ENCODE results near the gene EMILIN1.

The EMILIN1 gene

GRCh38 chr2:27092696-27093429 is 14.4 kb downstream of the EMILIN1 start:
- Mint-ChIP-seq H3K9me3 (no peaks in the 10 kb centered on the region), H3K27ac (no peak overlapping the region), H3K4me3 (no peak overlapping the region), H3K36me3 (no peaks in the 10 kb centered on the region), H3K4me1 (peaks cover 16% of the 10 kb centered on the region), H3K27me3 (no peaks in the 10 kb centered on the region)
- no peak for ATAC-seq

- Mint-ChIP-seq H3K9me3 (no peaks in the 10 kb centered on the region), H3K27ac (no peak overlapping the region), H3K4me3 (no peak overlapping the region), H3K27me3 (no peaks in the 10 kb centered on the region), H3K36me3 (no peaks in the 10 kb centered on the region), H3K4me1 (peaks cover 19% of the 10 kb centered on the region)
- ATAC-seq = no peak
These were observed 15.3 kb downstream of the EMILIN1 start for GRCh38 chr2:27093430-27094352.

GRCh38 chr2:27094353-27094984 is 16.1 kb downstream of the EMILIN1 start:
- Mint-ChIP-seq H3K27ac (no peak overlapping the region), H3K36me3 (no peaks in the 10 kb centered on the region), H3K4me1 (peaks cover 21% of the 10 kb centered on the region), H3K9me3 (no peaks in the 10 kb centered on the region), H3K27me3 (no peaks in the 10 kb centered on the region), H3K4me3 (no peak overlapping the region)
- no peak for ATAC-seq

GRCh38 chr2:27095427-27095744 is 17.0 kb downstream of the EMILIN1 start:
- ATAC-seq = no peak
- Mint-ChIP-seq H3K9me3 (no peaks in the 10 kb centered on the region), H3K4me1 (peaks cover 21% of the 10 kb centered on the region), H3K27ac (peak overlapping the region; percentile 46), H3K36me3 (no peaks in the 10 kb centered on the region), H3K27me3 (no peaks in the 10 kb centered on the region), H3K4me3 (peak overlapping the region; percentile 73)

GRCh38 chr2:27095745-27096651 is 17.6 kb downstream of the EMILIN1 start:
- H3K27me3 Mint-ChIP-seq = no peaks in the 10 kb centered on the region
- peak overlapping the region; percentile 73 for H3K4me3 Mint-ChIP-seq
- H3K4me1 Mint-ChIP-seq = peaks cover 21% of the 10 kb centered on the region
- H3K9me3 Mint-ChIP-seq = no peaks in the 10 kb centered on the region
- peak overlapping the region; percentile 46 for H3K27ac Mint-ChIP-seq
- H3K36me3 Mint-ChIP-seq = no peaks in the 10 kb centered on the region
- ATAC-seq = peak; percentile 72

- no peak overlapping the region for H3K4me3 Mint-ChIP-seq
- no peaks in the 10 kb centered on the region for H3K36me3 Mint-ChIP-seq
- no peaks in the 10 kb centered on the region for H3K27me3 Mint-ChIP-seq
- ATAC-seq = no peak
- no peaks in the 10 kb centered on the region for H3K9me3 Mint-ChIP-seq
- H3K4me1 Mint-ChIP-seq = peaks cover 21% of the 10 kb centered on the region
- H3K27ac Mint-ChIP-seq = peak overlapping the region; percentile 46
These were observed 18.4 kb downstream of the EMILIN1 start for GRCh38 chr2:27096748-27097297.

GRCh38 chr2:27097341-27097740 is 18.9 kb downstream of the EMILIN1 start:
- no peak overlapping the region for H3K4me3 Mint-ChIP-seq
- no peaks in the 10 kb centered on the region for H3K9me3 Mint-ChIP-seq
- no peaks in the 10 kb centered on the region for H3K36me3 Mint-ChIP-seq
- ATAC-seq = no peak
- peaks cover 21% of the 10 kb centered on the region for H3K4me1 Mint-ChIP-seq
- no peak overlapping the region for H3K27ac Mint-ChIP-seq
- no peaks in the 10 kb centered on the region for H3K27me3 Mint-ChIP-seq

GRCh38 chr2:27099334-27099955 is 21.0 kb downstream of the EMILIN1 start:
- Mint-ChIP-seq H3K4me1 (peaks cover 21% of the 10 kb centered on the region), H3K9me3 (no peaks in the 10 kb centered on the region), H3K4me3 (no peak overlapping the region), H3K27me3 (peaks cover 8% of the 10 kb centered on the region), H3K27ac (no peak overlapping the region), H3K36me3 (no peaks in the 10 kb centered on the region)
- ATAC-seq = no peak

- H3K27me3 Mint-ChIP-seq = peaks cover 14% of the 10 kb centered on the region
- ATAC-seq = no peak
- peaks cover 21% of the 10 kb centered on the region for H3K4me1 Mint-ChIP-seq
- no peaks in the 10 kb centered on the region for H3K36me3 Mint-ChIP-seq
- no peak overlapping the region for H3K4me3 Mint-ChIP-seq
- no peaks in the 10 kb centered on the region for H3K9me3 Mint-ChIP-seq
- no peak overlapping the region for H3K27ac Mint-ChIP-seq
These were observed 21.6 kb downstream of the EMILIN1 start for GRCh38 chr2:27100036-27100435.

GRCh38 chr2:27102329-27102728 is 23.9 kb downstream of the EMILIN1 start:
- Mint-ChIP-seq H3K4me1 (peaks cover 4% of the 10 kb centered on the region), H3K4me3 (no peak overlapping the region), H3K36me3 (no peaks in the 10 kb centered on the region), H3K27ac (no peak overlapping the region), H3K27me3 (peaks cover 20% of the 10 kb centered on the region), H3K9me3 (no peaks in the 10 kb centered on the region)
- ATAC-seq = no peak

- H3K9me3 Mint-ChIP-seq = no peaks in the 10 kb centered on the region
- no peak overlapping the region for H3K4me3 Mint-ChIP-seq
- H3K36me3 Mint-ChIP-seq = no peaks in the 10 kb centered on the region
- ATAC-seq = no peak
- H3K27ac Mint-ChIP-seq = no peak overlapping the region
- H3K4me1 Mint-ChIP-seq = no peaks in the 10 kb centered on the region
- H3K27me3 Mint-ChIP-seq = peaks cover 20% of the 10 kb centered on the region
These were observed 27.6 kb downstream of the EMILIN1 start for GRCh38 chr2:27105981-27106380.

GRCh38 chr2:27108221-27108620 is 29.8 kb downstream of the EMILIN1 start:
- Mint-ChIP-seq H3K4me3 (no peak overlapping the region), H3K4me1 (no peaks in the 10 kb centered on the region), H3K9me3 (no peaks in the 10 kb centered on the region), H3K27me3 (peaks cover 20% of the 10 kb centered on the region), H3K27ac (no peak overlapping the region), H3K36me3 (no peaks in the 10 kb centered on the region)
- no peak for ATAC-seq

- Mint-ChIP-seq H3K27me3 (peaks cover 16% of the 10 kb centered on the region), H3K36me3 (no peaks in the 10 kb centered on the region), H3K27ac (no peak overlapping the region), H3K4me3 (no peak overlapping the region), H3K9me3 (no peaks in the 10 kb centered on the region), H3K4me1 (no peaks in the 10 kb centered on the region)
- ATAC-seq = no peak
These were observed 30.7 kb downstream of the EMILIN1 start for GRCh38 chr2:27109083-27109482.

All from stimulated activated memory B cell treated with anti-CD40 and anti-IgM and Interleukin-4, amounts not matched to agents 10 μg/mL and 1 μg/mL and 100 μg/mL, for 72 hours (primary cell).